ENCODE measurements around the gene FGGY. TPM values are rescaled to one million over a fixed set of nuclear protein-coding genes. Genes with fewer than 3 reads are reported as not detected.
"Not testable (repeated sequence)": the region's sequence is repeated elsewhere in the genome, so short reads cannot be mapped to it uniquely, and the experiment has no call there.

FGGY gene, protein sequence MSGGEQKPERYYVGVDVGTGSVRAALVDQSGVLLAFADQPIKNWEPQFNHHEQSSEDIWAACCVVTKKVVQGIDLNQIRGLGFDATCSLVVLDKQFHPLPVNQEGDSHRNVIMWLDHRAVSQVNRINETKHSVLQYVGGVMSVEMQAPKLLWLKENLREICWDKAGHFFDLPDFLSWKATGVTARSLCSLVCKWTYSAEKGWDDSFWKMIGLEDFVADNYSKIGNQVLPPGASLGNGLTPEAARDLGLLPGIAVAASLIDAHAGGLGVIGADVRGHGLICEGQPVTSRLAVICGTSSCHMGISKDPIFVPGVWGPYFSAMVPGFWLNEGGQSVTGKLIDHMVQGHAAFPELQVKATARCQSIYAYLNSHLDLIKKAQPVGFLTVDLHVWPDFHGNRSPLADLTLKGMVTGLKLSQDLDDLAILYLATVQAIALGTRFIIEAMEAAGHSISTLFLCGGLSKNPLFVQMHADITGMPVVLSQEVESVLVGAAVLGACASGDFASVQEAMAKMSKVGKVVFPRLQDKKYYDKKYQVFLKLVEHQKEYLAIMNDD
- 10 to 100 TPM; 16.0 to 21.8 TPM for total RNA-seq

DNA sequence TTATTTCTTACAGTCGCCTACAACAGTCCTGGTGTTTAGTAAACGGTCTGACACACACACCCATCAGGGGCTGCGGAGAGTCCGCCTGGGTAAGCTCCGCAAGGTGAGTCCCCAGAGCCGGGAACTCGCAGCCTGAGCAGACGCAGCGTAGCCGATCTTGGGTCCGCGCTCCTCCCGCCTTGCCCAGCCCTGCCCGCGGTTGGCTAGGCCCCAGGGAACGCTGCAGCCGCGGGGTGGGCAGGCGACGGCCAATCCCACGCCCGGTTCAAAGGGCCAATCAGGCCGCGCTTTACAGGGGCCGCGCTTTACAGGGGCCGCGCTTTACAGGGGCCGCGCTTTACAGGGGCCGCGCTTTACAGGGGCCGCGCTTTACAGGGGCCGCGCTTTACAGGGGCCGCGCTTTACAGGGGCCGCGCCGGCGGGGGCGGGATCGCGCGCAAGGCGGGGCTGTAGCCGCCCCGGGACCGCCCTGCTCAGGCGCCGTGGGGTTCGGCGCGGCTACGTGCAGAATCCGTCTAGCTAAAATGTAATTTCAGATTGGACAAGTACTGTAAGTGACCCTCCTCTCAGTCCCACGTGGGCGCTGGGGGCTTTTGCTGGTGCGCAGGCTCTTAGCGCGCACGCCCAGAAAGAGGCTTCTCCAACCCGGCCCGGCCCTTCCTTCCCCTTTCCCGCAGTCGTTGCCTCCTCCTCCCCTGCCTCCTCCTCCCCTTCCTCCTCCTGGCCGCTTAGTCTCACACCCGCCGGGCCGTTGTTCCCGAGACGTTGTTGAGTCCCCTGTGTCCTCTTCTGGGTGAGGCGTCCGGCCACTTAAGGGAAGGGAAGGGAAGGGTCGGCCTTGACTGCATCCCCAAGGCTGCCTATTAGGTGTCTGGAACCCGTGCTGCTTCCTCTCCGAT lies at the start of gene FGGY:
TSS of gene FGGY (plus strand) at position 737 of the 899 bp plus-strand sequence. CDS start 24,456 bp downstream, outside the sequence.
- Histone ChIP-seq H3K27me3 (no peaks in the 10 kb centered on the region), H3K9me3 (no peaks in the 10 kb centered on the region), H3K4me3 (peak within 1 kb of the TSS; percentile 37 to 59), H3K27ac (peak within 1 kb of the TSS; percentile 90 to 94), H3K4me1 (peaks cover 0 to 40% of the 10 kb centered on the region in 2 donors), H3K36me3 (no peaks in the 10 kb centered on the region)
- TF ChIP-seq, protein P1, sequence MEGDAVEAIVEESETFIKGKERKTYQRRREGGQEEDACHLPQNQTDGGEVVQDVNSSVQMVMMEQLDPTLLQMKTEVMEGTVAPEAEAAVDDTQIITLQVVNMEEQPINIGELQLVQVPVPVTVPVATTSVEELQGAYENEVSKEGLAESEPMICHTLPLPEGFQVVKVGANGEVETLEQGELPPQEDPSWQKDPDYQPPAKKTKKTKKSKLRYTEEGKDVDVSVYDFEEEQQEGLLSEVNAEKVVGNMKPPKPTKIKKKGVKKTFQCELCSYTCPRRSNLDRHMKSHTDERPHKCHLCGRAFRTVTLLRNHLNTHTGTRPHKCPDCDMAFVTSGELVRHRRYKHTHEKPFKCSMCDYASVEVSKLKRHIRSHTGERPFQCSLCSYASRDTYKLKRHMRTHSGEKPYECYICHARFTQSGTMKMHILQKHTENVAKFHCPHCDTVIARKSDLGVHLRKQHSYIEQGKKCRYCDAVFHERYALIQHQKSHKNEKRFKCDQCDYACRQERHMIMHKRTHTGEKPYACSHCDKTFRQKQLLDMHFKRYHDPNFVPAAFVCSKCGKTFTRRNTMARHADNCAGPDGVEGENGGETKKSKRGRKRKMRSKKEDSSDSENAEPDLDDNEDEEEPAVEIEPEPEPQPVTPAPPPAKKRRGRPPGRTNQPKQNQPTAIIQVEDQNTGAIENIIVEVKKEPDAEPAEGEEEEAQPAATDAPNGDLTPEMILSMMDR (IDR thresholded peaks at IDR 0.05), result no peak
- peak; percentile 98 for DNase-seq (ENCODE audit: low spot score)

DNA sequence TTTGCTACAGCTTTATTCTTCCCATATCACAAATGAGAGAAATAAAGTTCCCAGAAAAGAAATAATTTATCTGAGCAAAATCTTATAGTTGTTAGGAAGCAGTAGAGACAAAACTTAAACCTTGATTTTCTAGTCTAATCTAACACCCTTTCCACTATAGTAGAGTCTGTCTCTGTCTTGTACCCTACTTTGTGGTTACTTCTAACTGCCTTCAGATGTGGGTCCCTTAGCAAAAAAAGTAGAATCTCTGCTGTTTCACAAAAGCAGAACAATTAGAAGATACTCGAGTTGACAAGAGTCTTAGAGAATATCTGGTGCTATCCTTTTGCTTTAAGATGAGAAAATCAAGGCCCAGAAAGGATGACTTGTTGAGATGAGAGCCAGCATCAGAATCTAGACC lies 48.1 kb upstream of the FGGY start:
- H3K4me3 ChIP-seq, result no peak overlapping the region
- TF ChIP-seq, protein P1 (IDR thresholded peaks at IDR 0.05), result no peak
- no peak for DNase-seq (ENCODE audit: low spot score)
- no peaks in the 10 kb centered on the region for H3K36me3 ChIP-seq
- peaks cover 0 to 13% of the 10 kb centered on the region in 2 donors for H3K9me3 ChIP-seq
- no peak overlapping the region for H3K27ac ChIP-seq
- H3K4me1 ChIP-seq, result no peaks in the 10 kb centered on the region
- no peaks in the 10 kb centered on the region for H3K27me3 ChIP-seq

DNA sequence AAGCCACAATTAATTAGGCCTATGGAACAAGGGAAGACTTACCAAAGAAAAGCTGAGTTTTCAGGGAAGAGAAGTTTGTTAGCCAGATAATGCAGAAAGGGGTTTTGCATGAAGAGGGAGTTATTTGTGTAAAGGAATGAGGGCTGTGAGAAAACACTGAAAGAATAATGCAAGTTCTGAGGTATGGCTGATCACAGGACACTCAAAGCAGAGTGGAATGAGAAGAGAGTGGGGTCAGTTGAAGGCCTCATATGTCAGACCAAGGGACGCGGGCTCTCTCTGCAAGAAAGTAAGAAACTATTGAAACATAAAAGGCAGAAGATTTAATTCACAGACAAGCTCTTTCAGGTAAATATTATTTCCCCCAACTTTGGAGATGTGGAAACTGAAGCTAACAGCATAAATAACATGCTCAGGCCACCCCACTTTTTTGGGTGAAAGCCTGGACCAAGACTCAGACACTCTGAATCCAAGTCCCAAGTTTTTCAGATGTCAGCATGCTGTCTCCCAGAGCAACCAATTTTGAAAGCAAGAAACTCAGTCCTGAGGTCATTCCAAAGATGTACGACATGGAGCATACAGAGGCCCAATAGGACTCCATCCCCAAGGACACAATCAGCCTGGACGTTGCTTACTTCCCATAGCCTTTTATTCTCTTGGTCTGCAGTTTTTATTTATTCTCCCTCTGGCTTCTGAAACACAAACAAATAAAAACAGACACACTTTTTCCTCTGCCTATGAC lies 47.3 kb upstream of the FGGY start:
- Histone ChIP-seq H3K27me3 (no peaks in the 10 kb centered on the region), H3K9me3 (peaks cover 0 to 9% of the 10 kb centered on the region in 2 donors), H3K36me3 (no peaks in the 10 kb centered on the region), H3K4me3 (no peak overlapping the region), H3K4me1 (no peaks in the 10 kb centered on the region), H3K27ac (no peak overlapping the region)
- TF ChIP-seq, protein P1 (IDR thresholded peaks at IDR 0.05), result no peak
- no peak for DNase-seq (ENCODE audit: low spot score)

DNA sequence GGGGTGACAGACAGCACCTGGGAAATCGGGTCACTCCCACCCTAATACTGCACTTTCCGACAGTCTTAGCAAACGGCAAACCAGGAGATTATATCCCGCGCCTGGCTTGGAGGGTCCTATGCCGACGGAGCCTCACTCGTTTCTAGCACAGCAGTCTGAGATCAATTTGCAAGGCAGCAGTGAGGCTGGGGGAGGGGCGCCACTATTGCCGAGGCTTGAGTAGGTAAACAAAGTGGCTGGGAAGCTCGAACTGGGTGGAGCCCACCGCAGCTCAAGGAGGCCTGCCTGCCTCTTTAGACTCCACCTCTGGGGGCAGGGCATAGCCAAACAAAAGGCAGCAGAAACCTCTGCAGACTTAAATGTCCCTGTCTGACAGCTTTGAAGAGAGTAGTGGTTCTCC lies 45.8 kb upstream of the FGGY start:
- H3K4me3 ChIP-seq; H3K36me3 ChIP-seq; H3K27me3 ChIP-seq; H3K4me1 ChIP-seq; H3K27ac ChIP-seq; DNase-seq (ENCODE audit: low spot score); H3K9me3 ChIP-seq: not testable (repeated sequence)

DNA sequence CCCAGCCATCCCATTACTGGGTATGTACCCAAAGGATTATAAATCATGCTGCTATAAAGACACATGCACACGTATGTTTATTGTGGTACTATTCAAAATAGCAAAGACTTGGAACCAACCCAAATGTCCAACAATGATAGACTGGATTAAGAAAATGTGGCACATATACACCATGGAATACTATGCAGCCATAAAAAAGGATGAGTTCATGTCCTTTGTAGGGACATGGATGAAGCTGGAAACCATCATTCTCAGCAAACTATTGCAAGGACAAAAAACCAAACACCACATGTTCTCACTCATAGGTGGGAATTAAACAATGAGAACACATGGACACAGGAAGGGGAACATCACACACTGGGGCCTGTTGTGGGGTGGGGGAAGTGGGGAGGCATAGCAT lies 40.5 kb upstream of the FGGY start:
- H3K9me3 ChIP-seq; DNase-seq (ENCODE audit: low spot score); H3K27me3 ChIP-seq; H3K36me3 ChIP-seq; H3K4me3 ChIP-seq; H3K4me1 ChIP-seq; H3K27ac ChIP-seq: not testable (repeated sequence)

DNA sequence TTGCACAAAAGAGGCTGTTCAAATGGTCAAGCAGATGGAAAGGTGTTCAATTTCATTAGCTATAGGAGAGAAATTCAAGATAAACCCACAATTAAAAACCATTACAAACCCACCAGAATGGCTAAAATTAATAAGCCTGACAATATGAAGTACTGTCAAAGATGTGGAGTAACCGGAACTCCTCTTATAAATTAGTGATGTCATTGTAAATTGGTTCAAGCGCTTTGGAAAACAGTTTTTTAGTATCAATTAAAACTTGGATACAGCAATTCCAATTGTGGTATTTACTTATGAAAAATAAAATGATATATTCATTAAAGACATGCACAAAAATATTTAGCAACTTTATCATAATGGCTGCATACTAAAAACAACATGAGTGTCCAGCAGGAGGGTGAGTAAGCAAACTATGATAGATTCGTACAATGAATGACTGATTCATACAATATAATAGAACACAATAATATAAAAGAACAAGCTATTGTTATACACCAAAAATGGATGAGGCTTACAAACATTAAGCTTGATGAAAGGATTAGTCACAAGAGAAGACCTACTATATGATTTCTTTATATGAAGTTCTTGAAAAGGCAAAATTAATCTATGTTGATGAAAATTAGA lies 38.4 kb upstream of the FGGY start:
- no peak for DNase-seq (ENCODE audit: low spot score)
- TF ChIP-seq, protein P1 (IDR thresholded peaks at IDR 0.05), result no peak
- Histone ChIP-seq H3K4me1 (peaks cover 0 to 11% of the 10 kb centered on the region in 2 donors), H3K4me3 (no peak overlapping the region), H3K9me3 (no peaks in the 10 kb centered on the region), H3K27ac (no peak overlapping the region), H3K36me3 (no peaks in the 10 kb centered on the region), H3K27me3 (no peaks in the 10 kb centered on the region)
